GM19035 (cell line): Measurements from ENCODE around the gene BRWD1.

Experiments
- ATAC-seq: cut with Tn5 transposase; IDR thresholded peaks from one replicate; pipeline ENCODE4 v1.9.1; 2021; ENCODE audit not compliant: unreplicated experiment

Gene BRWD1

DNA sequence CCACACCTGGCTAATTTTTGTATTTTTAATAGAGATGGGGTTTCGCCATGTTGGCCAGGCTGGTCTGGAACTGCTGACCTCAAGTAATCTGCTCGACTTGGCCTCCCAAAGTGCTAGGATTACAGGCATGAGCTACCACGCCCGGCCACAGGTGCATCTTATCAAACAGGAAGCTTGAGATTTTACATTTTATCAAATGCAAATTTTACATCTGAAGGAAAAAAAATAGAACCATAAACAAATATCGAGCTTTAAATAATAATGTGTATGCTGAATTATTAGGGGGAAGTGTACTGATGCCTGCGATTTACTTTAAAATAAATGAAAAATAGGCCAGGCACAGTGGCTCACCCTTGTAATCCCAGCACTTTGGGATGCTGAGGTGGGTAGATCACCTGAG is 16.6 kb upstream of the BRWD1 start:
- ATAC-seq, result no peak

- no peak for ATAC-seq
Observed at GRCh38 chr21:39327727-39328126, 14.3 kb upstream of the BRWD1 start.

GRCh38 chr21:39326607-39327307 is 13.3 kb upstream of the BRWD1 start:
- ATAC-seq, result no peak

GRCh38 chr21:39325458-39325857 is 12.0 kb upstream of the BRWD1 start:
- no peak for ATAC-seq

DNA sequence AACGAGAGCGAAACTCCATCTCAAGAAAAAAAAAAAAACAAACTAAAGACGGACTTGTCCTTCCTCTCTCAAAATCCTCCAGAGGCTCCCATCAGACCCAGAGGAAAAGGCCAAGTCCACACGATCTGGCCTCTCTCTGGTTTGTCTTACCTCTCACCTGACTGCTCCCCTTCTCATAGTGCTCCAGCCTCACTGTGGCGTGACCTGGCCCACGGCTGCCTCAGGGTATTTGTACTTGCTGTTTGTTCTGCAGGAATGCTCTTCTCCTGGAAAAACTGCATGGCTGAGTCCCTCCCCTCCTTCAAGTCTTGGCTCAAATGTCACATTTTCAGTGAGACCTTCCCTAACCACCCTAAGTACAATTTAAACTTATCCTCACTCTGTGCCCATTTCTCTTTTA is 8.0 kb upstream of the BRWD1 start:
- ATAC-seq, result no peak

DNA sequence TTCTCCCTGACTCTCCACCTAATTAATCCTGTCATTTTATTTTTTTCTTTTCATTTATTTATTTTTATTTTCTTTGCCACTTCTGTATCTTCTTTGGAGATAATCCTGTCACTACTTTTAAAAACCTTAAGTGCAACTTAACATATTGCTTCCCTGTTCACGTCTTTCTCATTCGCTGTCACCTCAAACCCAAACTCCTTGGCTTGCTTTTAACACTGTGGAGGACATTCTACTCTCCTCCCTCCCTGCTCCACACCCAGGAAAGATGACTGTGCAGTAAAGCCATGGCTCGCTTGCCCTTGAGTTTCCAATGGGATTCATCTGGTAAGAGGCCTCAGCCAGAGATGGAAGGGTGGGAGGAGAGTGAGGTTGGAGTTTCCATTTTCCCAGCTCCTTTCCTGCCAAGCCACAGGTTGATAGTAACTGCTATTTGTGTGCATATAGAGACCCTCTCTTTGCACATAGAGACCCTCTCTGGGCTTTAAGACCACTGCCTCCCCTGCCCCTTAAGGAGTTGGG is 6.4 kb upstream of the BRWD1 start:
- ATAC-seq, result no peak

DNA sequence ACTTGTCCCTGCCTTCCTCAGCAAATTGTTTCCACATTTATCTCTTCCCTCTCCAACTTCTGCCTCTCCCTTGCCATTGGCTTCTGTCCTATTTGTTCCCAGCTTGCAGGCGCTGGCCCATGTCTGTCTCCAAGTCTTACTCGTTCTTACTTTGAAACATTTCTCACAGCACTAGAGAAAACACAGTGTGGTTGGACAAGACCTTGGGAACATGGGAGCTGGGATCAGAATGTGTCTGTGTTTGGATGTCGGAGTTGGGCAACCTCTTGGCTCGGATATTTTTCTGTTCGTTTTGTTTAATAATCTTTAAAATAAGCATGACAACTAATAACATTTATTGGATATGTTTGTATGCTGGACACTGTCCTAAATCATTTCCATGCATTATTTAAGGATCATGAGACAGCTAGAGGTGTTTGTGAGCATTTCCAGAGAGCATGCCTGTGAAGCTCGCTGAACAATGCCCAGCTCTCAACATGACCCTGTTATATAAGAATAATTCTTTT is 5.9 kb upstream of the BRWD1 start:
- ATAC-seq, result no peak

GRCh38 chr21:39318091-39318959 is 4.9 kb upstream of the BRWD1 start:
- ATAC-seq, result no peak

DNA sequence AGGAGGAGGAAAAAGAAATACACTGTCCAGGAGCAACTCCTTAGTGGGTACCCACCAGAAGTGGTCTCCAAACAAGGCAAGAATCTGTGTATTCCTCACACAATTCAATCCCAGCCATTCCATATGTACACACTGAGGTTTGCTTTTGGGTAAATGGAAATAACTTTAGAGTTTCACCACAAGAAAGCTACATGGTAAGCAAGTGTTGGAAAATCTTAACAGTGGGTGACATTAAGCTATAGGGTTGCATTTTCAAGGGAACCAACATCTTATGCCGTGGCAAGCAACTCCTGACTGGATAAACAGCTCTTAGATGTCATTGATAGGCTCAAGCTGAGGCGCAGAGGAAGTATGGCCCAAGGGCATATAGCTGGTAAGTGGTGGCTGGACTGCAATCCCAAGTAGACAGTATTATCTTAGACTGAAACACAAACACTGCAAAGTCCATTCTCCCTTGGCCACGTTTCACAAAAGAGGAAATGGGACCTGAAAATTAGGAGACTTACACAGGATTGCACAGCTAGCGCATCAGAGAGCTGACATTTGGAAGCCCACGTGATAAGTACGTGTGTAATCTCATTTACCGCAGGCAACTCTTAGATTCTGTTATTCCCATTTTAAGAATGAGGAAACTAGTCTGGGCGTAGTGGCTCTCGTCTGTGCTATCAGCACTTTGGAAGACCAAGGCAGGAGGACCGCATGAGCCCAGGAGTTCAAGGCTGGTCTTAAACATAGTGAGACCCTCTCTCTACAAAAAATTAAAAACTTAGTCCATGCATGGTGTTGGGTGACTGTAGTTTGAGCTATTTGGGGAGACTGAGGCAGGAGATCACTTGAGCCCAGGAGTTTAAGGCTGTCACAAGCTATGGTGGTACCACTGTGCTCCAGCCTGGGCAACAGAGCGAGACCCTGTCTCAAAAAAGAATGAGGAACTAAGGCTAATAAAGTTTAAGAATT is 4.0 kb upstream of the BRWD1 start:
- ATAC-seq, result no peak

DNA sequence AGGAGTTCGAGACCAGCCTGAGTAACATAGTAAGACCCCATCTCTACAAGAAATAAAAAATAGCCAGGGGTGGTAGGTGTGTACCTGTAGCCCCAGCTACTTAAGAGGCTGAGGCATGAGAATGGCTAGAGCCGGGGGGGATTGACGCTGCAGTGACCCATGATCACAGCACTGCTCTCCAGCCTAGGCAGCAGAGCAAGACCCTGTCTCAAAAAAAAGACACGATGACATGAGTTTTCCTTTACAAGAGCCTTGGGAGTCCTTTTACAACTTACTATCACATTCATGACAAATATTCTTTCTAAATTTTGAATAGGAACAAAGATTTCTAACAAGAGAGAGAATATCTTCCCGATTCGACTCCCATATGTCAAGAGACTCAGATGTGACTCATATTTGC is 3.3 kb upstream of the BRWD1 start:
- no peak for ATAC-seq

DNA sequence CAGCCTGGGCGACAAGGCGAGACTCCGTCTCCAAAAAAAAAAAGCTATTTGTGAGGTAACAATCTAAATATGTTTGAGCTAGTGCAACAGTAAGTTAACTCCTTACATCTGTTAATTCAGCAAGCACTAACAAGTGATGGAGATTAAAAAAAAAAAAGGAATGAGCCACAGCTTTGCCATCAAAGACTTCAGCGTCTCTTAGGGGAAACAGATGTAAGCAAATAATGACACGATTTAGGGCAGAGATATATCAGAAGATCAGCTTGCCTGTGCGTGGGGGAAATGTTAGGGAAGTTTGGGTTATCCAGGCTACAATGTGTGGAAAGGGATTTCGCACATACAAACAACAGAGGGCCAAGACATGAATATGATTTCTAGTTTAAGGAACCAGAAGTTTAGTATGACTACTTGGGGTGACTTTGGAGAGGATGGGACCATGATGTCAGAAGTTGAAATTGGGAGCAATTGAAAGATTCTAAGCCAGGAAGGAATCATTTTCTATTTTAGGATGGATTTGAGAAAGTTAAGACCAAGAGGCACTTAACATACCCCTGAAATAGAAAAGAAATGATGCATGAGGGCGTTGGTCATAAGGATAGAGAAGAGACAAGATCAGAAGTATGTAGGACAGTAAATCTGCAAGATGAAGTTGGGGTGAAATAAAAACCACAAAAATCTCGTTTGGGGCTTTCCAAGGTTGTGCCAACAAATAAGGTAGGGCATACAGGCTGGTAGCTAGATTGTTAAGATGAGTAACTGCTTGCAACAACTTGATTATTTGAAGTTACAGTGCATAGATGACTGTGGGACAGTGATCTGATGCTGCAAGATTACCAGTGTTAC is 2.4 kb upstream of the BRWD1 start:
- ATAC-seq, result no peak

GRCh38 chr21:39314143-39315027 is 953 bp upstream of the BRWD1 start:
- ATAC-seq, result no peak

GRCh38 chr21:39313042-39313570 is 326 bp downstream of the BRWD1 start:
- no peak for ATAC-seq

DNA sequence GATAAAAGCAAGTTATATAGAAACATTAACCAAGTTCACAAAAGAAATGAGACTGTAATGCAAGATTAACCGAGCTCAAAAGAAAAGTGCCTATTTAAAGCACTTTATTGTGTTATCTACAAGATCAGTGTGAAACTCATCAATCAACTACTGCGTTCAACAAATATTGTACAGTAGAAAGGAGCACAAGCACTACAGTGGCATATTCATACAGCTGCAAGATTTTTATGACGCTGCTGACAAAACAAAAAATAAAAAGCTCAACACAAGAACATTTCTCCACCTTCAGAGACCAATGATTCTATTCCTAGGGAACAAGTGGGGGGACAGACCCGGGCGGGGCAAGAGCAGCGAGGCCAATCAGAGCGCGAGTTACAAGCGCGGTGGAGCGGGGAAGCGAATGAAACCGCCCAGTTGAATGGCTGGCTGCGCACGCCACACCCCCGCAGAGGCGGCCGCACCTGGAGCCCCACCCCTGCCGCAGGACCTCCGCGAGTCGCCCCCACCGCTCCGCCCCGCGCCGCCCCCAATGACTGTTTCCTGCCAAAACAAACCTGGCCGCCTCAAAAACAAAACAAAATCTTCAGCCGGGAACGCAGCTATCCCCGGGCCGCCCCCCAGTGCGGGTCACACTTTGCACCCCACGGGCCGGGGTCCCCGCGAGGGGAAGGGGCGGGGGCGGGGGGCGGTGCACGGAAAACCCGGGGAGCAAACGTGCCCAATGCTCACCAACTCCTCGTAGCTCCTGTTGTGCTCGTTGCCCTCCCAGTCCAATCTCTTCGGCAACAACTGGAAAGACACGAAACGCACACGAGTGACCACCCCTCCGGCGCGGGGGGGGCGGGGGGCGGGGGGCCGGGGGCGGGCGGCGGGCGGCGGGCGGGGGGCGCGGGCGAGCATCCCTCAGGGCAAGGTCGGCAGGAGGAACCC is 1.1 kb downstream of the BRWD1 start:
- peak; percentile 68 for ATAC-seq

- ATAC-seq, result no peak
Observed at GRCh38 chr21:39311164-39311563, 2.3 kb downstream of the BRWD1 start.

GRCh38 chr21:39307466-39307865 is 6.0 kb downstream of the BRWD1 start:
- ATAC-seq, result no peak

- no peak for ATAC-seq
Observed at GRCh38 chr21:39300587-39300986, 12.8 kb downstream of the BRWD1 start.

DNA sequence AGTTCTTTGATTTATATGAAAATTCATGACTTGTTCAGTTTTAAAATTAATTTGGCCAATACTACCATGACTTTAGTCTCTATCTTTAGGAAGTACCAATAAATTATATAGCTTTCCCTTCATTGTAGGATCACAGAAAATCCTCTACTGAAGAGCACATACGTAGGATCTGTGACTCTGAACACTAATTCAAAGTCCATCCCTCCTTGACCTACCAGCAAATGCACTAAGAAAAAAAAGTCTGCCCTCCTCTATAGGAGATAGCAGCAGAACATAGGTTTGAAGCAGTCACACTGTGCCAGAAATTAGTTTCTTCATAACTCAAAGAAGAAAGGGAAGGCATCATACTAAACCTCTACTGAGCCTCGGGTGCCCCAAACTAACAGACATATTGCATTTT is 16.5 kb downstream of the BRWD1 start:
- no peak for ATAC-seq
